Breast epithelium (tissue), 4 donors: ENCODE measurements around the gene SNX13. TPM values are rescaled to one million over a fixed set of nuclear protein-coding genes. Genes with fewer than 3 reads are reported as not detected.

Source experiments
- DNase-seq, 2 donors: peaks; one replicate each; pipeline ENCODE4 v3.0.0-alpha.2; 2019; ENCODE audit warnings: low spot score in 2 of 2
- H3K27ac ChIP-seq, 2 donors: fragments of 200-600 bp; sonication (generic) in 1 of 2; one replicate each; pipeline ENCODE4 v1.5.1; 2016 to 2019; ENCODE audit warnings: mild to moderate bottlenecking in 1 of 2
- H3K27me3 ChIP-seq, 2 donors: fragments of 200-600 bp; sonication (generic) in 1 of 2; one replicate each; pipeline versions ENCODE4 v1.5.1 to v1.6.0; 2017 to 2019; ENCODE audit warnings: control low read depth in 1 of 2, mild to moderate bottlenecking in 1 of 2
- H3K36me3 ChIP-seq: fragments of 200-600 bp; one replicate; pipeline ENCODE4 v1.5.1; 2019
- H3K4me1 ChIP-seq, 2 donors: fragments of 200-600 bp; sonication (generic); one replicate each; pipeline ENCODE4 v1.5.1; 2016 to 2019; ENCODE audit warnings: control low read depth in 1 of 2
- H3K4me3 ChIP-seq, 3 donors: fragments of 200-600 bp; sonication (generic); 1 replicate in 2 of 3; 2 replicates in 1 of 3; pipeline ENCODE4 v1.5.1; 2016 to 2019; ENCODE audit warnings: mild to moderate bottlenecking in 3 of 3, moderate library complexity in 2 of 3
- H3K9me3 ChIP-seq, 2 donors: fragments of 200-600 bp; sonication (generic) in 1 of 2; one replicate each; pipeline ENCODE4 v1.5.1; 2016 to 2019; ENCODE audit warnings: control low read depth in 1 of 2
- CTCF ChIP-seq, 3 donors: fragments of 450-650 bp; IDR thresholded peaks; one replicate each; pipeline ENCODE4 v1.5.1; 2016 to 2017; ENCODE audit warnings: antibody characterized with exemption in 3 of 3, mild to moderate bottlenecking in 3 of 3, moderate library complexity in 3 of 3
- POLR2A ChIP-seq: fragments of 450-650 bp; IDR thresholded peaks from one replicate; pipeline ENCODE4 v1.6.1; 2016; ENCODE audit warnings: antibody characterized with exemption, mild to moderate bottlenecking, moderate library complexity
- POLR2AphosphoS5 ChIP-seq, 3 donors: sonication (generic); formaldehyde crosslinking; IDR thresholded peaks; one replicate each; pipeline ENCODE4 v1.6.1; 2017; ENCODE audit warnings: antibody characterized with exemption in 3 of 3
- intact Hi-C: fragments of 100-400 bp; cut with DNase I; formaldehyde crosslinking; loops from one replicate; pipeline ENCODE4 v1.15.1; 2023; ENCODE audit warnings: low total_unique reads
- total RNA-seq, 3 donors: library from RNA; depleted of rRNA; stranded (reverse); fragments of >200 nt; gene quantifications; one replicate each; pipeline ENCODE4 v1.1.0, GENCODE V29; 2016

Gene SNX13
- total RNA-seq, 3 donors from 2014 or later = 62.6 to 89.9 (median 72.8) TPM

GRCh38 chr7:17887286-17887685 lies 53.0 kb downstream of the SNX13 start:
- H3K4me3 ChIP-seq = no peak overlapping the region
- no peaks in the 10 kb centered on the region for H3K27me3 ChIP-seq
- H3K27ac ChIP-seq = no peak overlapping the region
- intact Hi-C loops = no loop called here
- H3K36me3 ChIP-seq = no peaks in the 10 kb centered on the region
- no peaks in the 10 kb centered on the region for H3K9me3 ChIP-seq
- DNase-seq = no peak
- no peaks in the 10 kb centered on the region for H3K4me1 ChIP-seq
- TF ChIP-seq POLR2A = no peak
- no peak for TF ChIP-seq POLR2AphosphoS5 (IDR thresholded peaks at IDR 0.05)

- TF ChIP-seq POLR2AphosphoS5 (IDR thresholded peaks at IDR 0.05) (no peak), CTCF (IDR thresholded peaks at IDR 0.05) (no peak), POLR2A (no peak)
- H3K9me3 ChIP-seq = no peaks in the 10 kb centered on the region
- H3K4me1 ChIP-seq = no peaks in the 10 kb centered on the region
- intact Hi-C loops = no loop called here
- DNase-seq = no peak
- no peak overlapping the region for H3K27ac ChIP-seq
- no peaks in the 10 kb centered on the region for H3K27me3 ChIP-seq
- H3K36me3 ChIP-seq = no peaks in the 10 kb centered on the region
- no peak overlapping the region for H3K4me3 ChIP-seq
These were observed 57.6 kb downstream of the SNX13 start for GRCh38 chr7:17882685-17883084.

- Histone ChIP-seq H3K36me3 (no peaks in the 10 kb centered on the region), H3K27ac (no peak overlapping the region), H3K4me3 (no peak overlapping the region), H3K9me3 (no peaks in the 10 kb centered on the region), H3K4me1 (no peaks in the 10 kb centered on the region), H3K27me3 (no peaks in the 10 kb centered on the region)
- intact Hi-C loops = no loop called here
- no peak for DNase-seq
- no peak for TF ChIP-seq POLR2A
- no peak for TF ChIP-seq POLR2AphosphoS5 (IDR thresholded peaks at IDR 0.05)
- TF ChIP-seq CTCF (IDR thresholded peaks at IDR 0.05) = no peak
These were observed 61.1 kb downstream of the SNX13 start for GRCh38 chr7:17879075-17879661.

GRCh38 chr7:17878627-17879026 lies 61.7 kb downstream of the SNX13 start:
- intact Hi-C loops = no loop called here

GRCh38 chr7:17871815-17872533 lies 68.3 kb downstream of the SNX13 start:
- no peaks in the 10 kb centered on the region for H3K4me1 ChIP-seq
- TF ChIP-seq CTCF (IDR thresholded peaks at IDR 0.05) (no peak), POLR2A (no peak), POLR2AphosphoS5 (IDR thresholded peaks at IDR 0.05) (no peak)
- intact Hi-C loops = no loop called here
- H3K4me3 ChIP-seq = no peak overlapping the region
- no peak overlapping the region for H3K27ac ChIP-seq
- H3K9me3 ChIP-seq = no peaks in the 10 kb centered on the region
- no peaks in the 10 kb centered on the region for H3K27me3 ChIP-seq
- no peak for DNase-seq
- H3K36me3 ChIP-seq = no peaks in the 10 kb centered on the region

More at GRCh38 chr7:17878627-17879026, 61.7 kb downstream of the SNX13 start:
- no peak for DNase-seq
- no peak overlapping the region for H3K4me3 ChIP-seq
- TF ChIP-seq CTCF (IDR thresholded peaks at IDR 0.05) = no peak
- no peak for TF ChIP-seq POLR2A
- no peak for TF ChIP-seq POLR2AphosphoS5 (IDR thresholded peaks at IDR 0.05)
- H3K4me1 ChIP-seq = no peaks in the 10 kb centered on the region
- H3K36me3 ChIP-seq = no peaks in the 10 kb centered on the region
- no peak overlapping the region for H3K27ac ChIP-seq
- no peaks in the 10 kb centered on the region for H3K27me3 ChIP-seq
- H3K9me3 ChIP-seq = no peaks in the 10 kb centered on the region
